Mesenchymal stem cell (in vitro differentiated cells and primary cell): ENCODE measurements around the gene RILP.
A peak's percentile ranks its signal among the peaks of the same experiment; 100 is the strongest.
"Not testable (repeated sequence)": the region's sequence is repeated elsewhere in the genome, so short reads cannot be mapped to it uniquely, and the experiment has no call there.

Experiments used
- DNase-seq: peaks from one replicate; pipeline ENCODE4 v3.0.0-alpha.2; 2013
- H2AFZ ChIP-seq: one replicate; pipeline ENCODE4 v1.6.1; 2013; ENCODE audit warnings: low read depth, mild to moderate bottlenecking, control low read depth, inconsistent platforms, low read length, moderate library complexity
- H2AK5ac ChIP-seq: 2 replicates; pipeline ENCODE4 v1.6.1; 2013; ENCODE audit warnings: low read length, moderate library complexity, mild to moderate bottlenecking, inconsistent platforms; ENCODE audit not compliant: severe bottlenecking
- H2BK120ac ChIP-seq: one replicate; pipeline ENCODE4 v1.6.1; 2013; ENCODE audit warnings: low read depth, mild to moderate bottlenecking, inconsistent platforms, low read length, moderate library complexity
- H2BK12ac ChIP-seq, 2 experiments: one replicate each; pipeline ENCODE4 v1.6.1; 2013; ENCODE audit warnings: inconsistent platforms in 2 of 2, low read length in 2 of 2, mild to moderate bottlenecking in 2 of 2, moderate library complexity in 2 of 2, control low read depth in 1 of 2
- H2BK15ac ChIP-seq: one replicate; pipeline ENCODE4 v1.6.1; 2013; ENCODE audit warnings: mild to moderate bottlenecking, low read depth, inconsistent platforms; ENCODE audit not compliant: poor library complexity, severe bottlenecking
- H2BK5ac ChIP-seq: 2 replicates; pipeline ENCODE4 v1.6.1; 2013; ENCODE audit warnings: low read depth, mild to moderate bottlenecking, low read length, control low read depth, inconsistent platforms; ENCODE audit not compliant: poor library complexity, severe bottlenecking
- H3K14ac ChIP-seq, 2 experiments: one replicate each; pipeline ENCODE4 v1.6.1; 2013; ENCODE audit warnings: inconsistent platforms in 2 of 2, low read length in 2 of 2, control low read depth in 1 of 2, mild to moderate bottlenecking in 1 of 2, moderate library complexity in 1 of 2
- H3K18ac ChIP-seq, 2 experiments: one replicate each; pipeline ENCODE4 v1.6.1; 2013; ENCODE audit warnings: inconsistent platforms in 2 of 2, low read length in 2 of 2, control low read depth in 1 of 2, low read depth in 1 of 2, mild to moderate bottlenecking in 1 of 2
- H3K23ac ChIP-seq, 2 experiments: one replicate each; pipeline ENCODE4 v1.6.1; 2013; ENCODE audit warnings: inconsistent platforms in 2 of 2, low read length in 2 of 2, mild to moderate bottlenecking in 2 of 2, moderate library complexity in 2 of 2, control low read depth in 1 of 2
- H3K27ac ChIP-seq: 2 replicates; pipeline ENCODE4 v1.5.1; 2013; ENCODE audit warnings: mild to moderate bottlenecking, moderate library complexity, low read length, control low read depth, inconsistent platforms; ENCODE audit not compliant: poor library complexity, severe bottlenecking
- H3K27me3 ChIP-seq, 2 experiments: 2 replicates each; pipeline versions ENCODE4 v1.6.1 to v1.7.0; 2013; ENCODE audit warnings: low read length in 2 of 2, mild to moderate bottlenecking in 2 of 2, moderate library complexity in 2 of 2, control low read depth in 1 of 2, inconsistent platforms in 1 of 2; ENCODE audit not compliant: control insufficient read depth in 1 of 2, insufficient read depth in 1 of 2
- H3K36me3 ChIP-seq, 2 experiments: 2 replicates each; pipeline versions ENCODE4 v1.6.1 to v1.7.0; 2013; ENCODE audit warnings: low read length in 2 of 2, control low read depth in 1 of 2, inconsistent platforms in 1 of 2, low read depth in 1 of 2, mild to moderate bottlenecking in 1 of 2; ENCODE audit not compliant: insufficient read depth in 2 of 2, control insufficient read depth in 1 of 2
- H3K4ac ChIP-seq, 2 experiments: one replicate each; pipeline ENCODE4 v1.6.1; 2013; ENCODE audit warnings: inconsistent platforms in 2 of 2, low read length in 2 of 2, mild to moderate bottlenecking in 2 of 2, moderate library complexity in 2 of 2, control low read depth in 1 of 2, low read depth in 1 of 2
- H3K4me1 ChIP-seq: 2 replicates; pipeline ENCODE4 v1.6.1; 2013; ENCODE audit warnings: low read depth, low read length, control low read depth; ENCODE audit not compliant: control insufficient read depth, insufficient read depth
- H3K4me2 ChIP-seq: 2 replicates; pipeline ENCODE4 v1.6.1; 2013; ENCODE audit warnings: low read length, mild to moderate bottlenecking, inconsistent platforms; ENCODE audit not compliant: poor library complexity, severe bottlenecking
- H3K4me3 ChIP-seq, 2 experiments: 2 replicates each; pipeline versions ENCODE4 v1.5.1 to v1.7.0; 2013; ENCODE audit warnings: low read length in 2 of 2, mild to moderate bottlenecking in 2 of 2, control low read depth in 1 of 2, low read depth in 1 of 2; ENCODE audit not compliant: insufficient read depth in 1 of 2
- H3K79me1 ChIP-seq: replicated peaks from 2 replicates; pipeline ENCODE4 v1.6.1; 2013; ENCODE audit warnings: mild to moderate bottlenecking, control low read depth, low read length, inconsistent platforms; ENCODE audit not compliant: poor library complexity, severe bottlenecking
- H3K9ac ChIP-seq: 2 replicates; pipeline ENCODE4 v1.7.0; 2013; ENCODE audit warnings: mild to moderate bottlenecking, low read length, moderate library complexity
- H3K9me3 ChIP-seq: 2 replicates; pipeline ENCODE4 v1.7.0; 2013; ENCODE audit warnings: mild to moderate bottlenecking, low read length; ENCODE audit not compliant: control insufficient read depth
- H4K8ac ChIP-seq: one replicate; pipeline ENCODE4 v1.6.1; 2013; ENCODE audit warnings: inconsistent platforms, mild to moderate bottlenecking, low read length, moderate library complexity
- H4K91ac ChIP-seq: one replicate; pipeline ENCODE4 v1.6.1; 2013; ENCODE audit warnings: mild to moderate bottlenecking, low read length, inconsistent platforms
- WGBS: methylation state at CpG from one replicate; pipeline ENCODE4 v1.1.7; 2013; ENCODE audit warnings: mixed read lengths; 5-methylcytosine and 5-hydroxymethylcytosine counted together

The RILP gene

GRCh38 chr17:1690544-1691221 is 41.0 kb upstream of the RILP start:
- 100% methylated on average over 1 of the region's 8 CpGs for WGBS
- Histone ChIP-seq H3K18ac (no peak overlapping the region), H3K79me1 (no peaks in the 10 kb centered on the region), H4K8ac (no peak overlapping the region), H2BK5ac (no peak overlapping the region), H3K4ac (no peak overlapping the region), H2AK5ac (no peak overlapping the region), H4K91ac (no peak overlapping the region), H2BK120ac (no peak overlapping the region), H3K9me3 (peaks cover 4% of the 10 kb centered on the region), H3K27me3 (no peaks in the 10 kb centered on the region), H2AFZ (no peak overlapping the region), H3K4me1 (peaks cover under 1% of the 10 kb centered on the region), H3K27ac (no peak overlapping the region), H3K14ac (no peak overlapping the region), H3K9ac (no peak overlapping the region), H3K36me3 (no peaks in the 10 kb centered on the region), H3K4me3 (no peak overlapping the region), H3K4me2 (no peak overlapping the region), H2BK12ac (no peak overlapping the region), H3K23ac (no peak overlapping the region), H2BK15ac (no peak overlapping the region)
- DNase-seq, result no peak

- not testable (repeated sequence) for H2BK12ac ChIP-seq, H2BK120ac ChIP-seq, H4K91ac ChIP-seq, H3K14ac ChIP-seq, H3K4me2 ChIP-seq, H3K4ac ChIP-seq, H3K9me3 ChIP-seq, H3K18ac ChIP-seq, H3K4me3 ChIP-seq, H3K36me3 ChIP-seq, H3K79me1 ChIP-seq, H2BK15ac ChIP-seq, H3K27ac ChIP-seq, H2AK5ac ChIP-seq, H3K9ac ChIP-seq, H2AFZ ChIP-seq, DNase-seq, H3K23ac ChIP-seq, H3K4me1 ChIP-seq, H3K27me3 ChIP-seq, H4K8ac ChIP-seq, H2BK5ac ChIP-seq
- 93% methylated on average over 4 of the region's 6 CpGs for WGBS
Measured at GRCh38 chr17:1688405-1688804, 38.7 kb upstream of the RILP start.

GRCh38 chr17:1686086-1686485 is 36.4 kb upstream of the RILP start:
- peaks cover 8% of the 10 kb centered on the region for H3K4me1 ChIP-seq
- no peak overlapping the region for H3K4me3 ChIP-seq
- H4K8ac ChIP-seq, result no peak overlapping the region
- 85% methylated on average over 4 of the region's 7 CpGs for whole genome bisulfite sequencing
- H2AK5ac ChIP-seq, result no peak overlapping the region
- no peak overlapping the region for H2BK120ac ChIP-seq
- no peak for DNase-seq
- no peak overlapping the region for H4K91ac ChIP-seq
- H3K9ac ChIP-seq, result no peak overlapping the region
- H3K4me2 ChIP-seq, result no peak overlapping the region
- no peaks in the 10 kb centered on the region for H3K27me3 ChIP-seq
- peaks cover 17 to 22% of the 10 kb centered on the region in 2 experiments for H3K36me3 ChIP-seq
- H3K4ac ChIP-seq, result no peak overlapping the region
- no peak overlapping the region for H2AFZ ChIP-seq
- no peak overlapping the region for H3K23ac ChIP-seq
- no peak overlapping the region for H3K18ac ChIP-seq
- no peak overlapping the region for H2BK5ac ChIP-seq
- no peak overlapping the region for H2BK12ac ChIP-seq
- H3K14ac ChIP-seq, result no peak overlapping the region
- peak overlapping the region; percentile 54 for H3K27ac ChIP-seq
- no peak overlapping the region for H2BK15ac ChIP-seq
- H3K79me1 ChIP-seq, result peaks cover 9% of the 10 kb centered on the region
- H3K9me3 ChIP-seq, result no peaks in the 10 kb centered on the region

- Histone ChIP-seq H2BK12ac (no peak within 1 kb of the TSS), H2AK5ac (peak within 1 kb of the TSS; percentile 38), H3K9ac (peak within 1 kb of the TSS; percentile 96), H3K23ac (peak within 1 kb of the TSS in 1 of 2 experiments; percentile 74), H3K4me3 (peak within 1 kb of the TSS; percentile 82 to 93), H2BK15ac (peak within 1 kb of the TSS; percentile 44), H3K4me1 (peaks cover 8% of the 10 kb centered on the region), H3K18ac (peak within 1 kb of the TSS; percentile 46 to 96), H3K14ac (peak within 1 kb of the TSS in 1 of 2 experiments; percentile 98), H4K8ac (peak within 1 kb of the TSS; percentile 67), H2AFZ (peak within 1 kb of the TSS; percentile 88), H2BK5ac (peak within 1 kb of the TSS; percentile 83), H3K27ac (peak within 1 kb of the TSS; percentile 94), H3K27me3 (no peaks in the 10 kb centered on the region), H3K79me1 (peaks cover 20% of the 10 kb centered on the region), H4K91ac (peak within 1 kb of the TSS; percentile 71), H3K4ac (peak within 1 kb of the TSS; percentile 66 to 98), H3K9me3 (no peaks in the 10 kb centered on the region), H2BK120ac (peak within 1 kb of the TSS; percentile 6), H3K4me2 (peak within 1 kb of the TSS; percentile 65), H3K36me3 (peaks cover 29 to 37% of the 10 kb centered on the region in 2 experiments)
- 1% methylated on average over 68 of the region's 72 CpGs for WGBS
- DNase-seq, result peak; percentile 98
Measured at GRCh38 chr17:1684378-1685189, 34.9 kb upstream of the RILP start, which contains the start of gene PRPF8. PRPF8 (minus strand) TSS chr17:1684867; CDS start chr17:1684571, 296 bp downstream.
